GM23338 (cell line): ENCODE measurements around the gene CSNK1E.

Experiments used
- EZH2 ChIP-seq: fragments of 200-600 bp; sonication (generic); IDR thresholded peaks from one replicate; pipeline ENCODE4 v1.8.0; 2017; ENCODE audit warnings: antibody characterized with exemption, mild to moderate bottlenecking, low read depth; ENCODE audit not compliant: unreplicated experiment
- EZH2phosphoT487 ChIP-seq: fragments of 200-600 bp; sonication (generic); IDR thresholded peaks from one replicate; pipeline ENCODE4 v1.8.1; 2018; ENCODE audit warnings: antibody characterized with exemption; ENCODE audit not compliant: unreplicated experiment
- NANOG ChIP-seq: IDR thresholded peaks from 2 replicates; pipeline ENCODE4 v1.6.1; 2016; ENCODE audit warnings: antibody characterized with exemption, borderline replicate concordance
- POLR2AphosphoS5 ChIP-seq: IDR thresholded peaks from 2 replicates; pipeline ENCODE4 v1.6.1; 2016; ENCODE audit warnings: antibody characterized with exemption, low read depth
- TF ChIP-seq, protein P1 (sequence below), 2 experiments: fragments of 200-600 bp in 1 of 2; sonication (generic) in 1 of 2; conservative IDR thresholded peaks; 2 replicates each; pipeline versions ENCODE4 v1.5.1 to v1.6.1; 2016 to 2017; ENCODE audit warnings: antibody characterized with exemption in 2 of 2, low read depth in 2 of 2, mild to moderate bottlenecking in 2 of 2, moderate library complexity in 1 of 2
- TF ChIP-seq, protein P2 (sequence below): IDR thresholded peaks from 2 replicates; pipeline ENCODE4 v1.6.1; 2016; ENCODE audit warnings: antibody characterized with exemption

DNA sequence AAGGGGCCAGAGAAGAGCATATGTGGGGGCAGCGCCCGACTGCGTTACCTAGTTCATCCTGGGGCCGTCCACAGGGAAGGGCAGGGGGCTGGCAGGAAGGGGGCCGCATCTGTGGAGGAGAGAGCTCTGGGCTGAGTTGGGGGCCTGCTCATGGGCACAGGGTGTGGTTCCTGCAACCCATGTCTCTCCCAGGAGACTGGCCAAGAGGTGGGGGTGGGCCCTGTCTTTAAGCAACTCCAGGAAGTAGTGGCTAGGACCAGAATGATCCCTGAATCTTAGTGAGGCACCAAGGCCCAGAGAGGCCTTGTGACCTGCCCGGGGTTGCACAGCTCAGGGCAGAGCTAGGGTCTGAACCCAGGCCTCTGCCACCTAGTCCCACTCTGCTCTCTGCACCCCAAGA lies 21.9 kb downstream of the CSNK1E start:
- no peak for TF ChIP-seq EZH2phosphoT487
- TF ChIP-seq, protein P1, sequence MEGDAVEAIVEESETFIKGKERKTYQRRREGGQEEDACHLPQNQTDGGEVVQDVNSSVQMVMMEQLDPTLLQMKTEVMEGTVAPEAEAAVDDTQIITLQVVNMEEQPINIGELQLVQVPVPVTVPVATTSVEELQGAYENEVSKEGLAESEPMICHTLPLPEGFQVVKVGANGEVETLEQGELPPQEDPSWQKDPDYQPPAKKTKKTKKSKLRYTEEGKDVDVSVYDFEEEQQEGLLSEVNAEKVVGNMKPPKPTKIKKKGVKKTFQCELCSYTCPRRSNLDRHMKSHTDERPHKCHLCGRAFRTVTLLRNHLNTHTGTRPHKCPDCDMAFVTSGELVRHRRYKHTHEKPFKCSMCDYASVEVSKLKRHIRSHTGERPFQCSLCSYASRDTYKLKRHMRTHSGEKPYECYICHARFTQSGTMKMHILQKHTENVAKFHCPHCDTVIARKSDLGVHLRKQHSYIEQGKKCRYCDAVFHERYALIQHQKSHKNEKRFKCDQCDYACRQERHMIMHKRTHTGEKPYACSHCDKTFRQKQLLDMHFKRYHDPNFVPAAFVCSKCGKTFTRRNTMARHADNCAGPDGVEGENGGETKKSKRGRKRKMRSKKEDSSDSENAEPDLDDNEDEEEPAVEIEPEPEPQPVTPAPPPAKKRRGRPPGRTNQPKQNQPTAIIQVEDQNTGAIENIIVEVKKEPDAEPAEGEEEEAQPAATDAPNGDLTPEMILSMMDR (conservative IDR thresholded peaks at IDR 0.05; ENCODE audit: low read depth in 2 of 2): no peak
- no peak for TF ChIP-seq POLR2AphosphoS5
- TF ChIP-seq EZH2: no peak
- no peak for TF ChIP-seq NANOG
- TF ChIP-seq, protein P2, sequence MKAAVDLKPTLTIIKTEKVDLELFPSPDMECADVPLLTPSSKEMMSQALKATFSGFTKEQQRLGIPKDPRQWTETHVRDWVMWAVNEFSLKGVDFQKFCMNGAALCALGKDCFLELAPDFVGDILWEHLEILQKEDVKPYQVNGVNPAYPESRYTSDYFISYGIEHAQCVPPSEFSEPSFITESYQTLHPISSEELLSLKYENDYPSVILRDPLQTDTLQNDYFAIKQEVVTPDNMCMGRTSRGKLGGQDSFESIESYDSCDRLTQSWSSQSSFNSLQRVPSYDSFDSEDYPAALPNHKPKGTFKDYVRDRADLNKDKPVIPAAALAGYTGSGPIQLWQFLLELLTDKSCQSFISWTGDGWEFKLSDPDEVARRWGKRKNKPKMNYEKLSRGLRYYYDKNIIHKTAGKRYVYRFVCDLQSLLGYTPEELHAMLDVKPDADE: no peak
